Measurements from ENCODE around the gene MED28.

The MED28 gene

DNA sequence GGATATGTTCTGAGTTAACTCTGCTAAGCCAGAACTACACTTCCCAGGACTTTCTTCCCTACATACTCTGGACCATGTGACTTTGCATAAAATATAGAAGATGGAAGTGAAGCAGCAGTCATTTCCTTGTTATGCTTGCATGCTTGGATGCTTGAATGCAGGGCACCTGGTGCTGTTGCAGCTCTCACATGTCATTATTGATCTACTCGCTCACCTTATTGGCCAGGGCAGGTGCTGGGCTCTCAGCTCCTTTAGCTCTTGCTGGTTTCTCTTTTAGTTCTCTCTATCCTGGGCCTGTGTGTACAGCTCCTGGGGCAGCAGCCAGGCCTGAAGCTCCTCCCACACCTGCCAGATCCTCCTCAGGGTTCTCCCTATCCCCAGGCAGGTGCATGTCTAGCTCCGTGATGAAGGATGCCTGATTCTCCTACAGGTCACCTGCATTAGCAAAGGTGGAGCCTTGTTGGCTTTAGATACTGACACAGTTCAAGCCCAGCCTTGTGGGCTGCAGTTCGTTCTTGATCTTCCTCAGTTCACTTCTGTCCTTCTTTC lies 53.3 kb downstream of the MED28 start:
- DNase-seq, result no peak

DNA sequence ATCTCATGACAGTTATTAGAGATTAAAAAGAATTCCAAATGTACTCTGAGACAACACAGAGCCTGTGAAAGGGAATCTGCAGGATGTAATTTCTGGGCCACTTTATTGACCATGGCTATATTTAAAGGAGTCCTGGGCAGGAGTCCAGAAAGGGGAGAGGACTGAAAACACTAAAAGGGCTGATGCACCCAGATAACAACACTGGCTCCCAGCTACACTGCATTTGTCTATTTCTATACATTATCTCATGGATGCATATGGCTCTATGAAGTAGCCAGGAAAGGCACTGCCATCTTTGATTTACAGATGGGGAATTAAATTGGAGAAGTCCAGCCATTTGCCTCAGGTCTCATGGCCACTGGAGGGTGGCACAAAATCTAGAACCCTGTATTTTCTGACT lies 56.0 kb downstream of the MED28 start:
- no peak for DNase-seq

DNA sequence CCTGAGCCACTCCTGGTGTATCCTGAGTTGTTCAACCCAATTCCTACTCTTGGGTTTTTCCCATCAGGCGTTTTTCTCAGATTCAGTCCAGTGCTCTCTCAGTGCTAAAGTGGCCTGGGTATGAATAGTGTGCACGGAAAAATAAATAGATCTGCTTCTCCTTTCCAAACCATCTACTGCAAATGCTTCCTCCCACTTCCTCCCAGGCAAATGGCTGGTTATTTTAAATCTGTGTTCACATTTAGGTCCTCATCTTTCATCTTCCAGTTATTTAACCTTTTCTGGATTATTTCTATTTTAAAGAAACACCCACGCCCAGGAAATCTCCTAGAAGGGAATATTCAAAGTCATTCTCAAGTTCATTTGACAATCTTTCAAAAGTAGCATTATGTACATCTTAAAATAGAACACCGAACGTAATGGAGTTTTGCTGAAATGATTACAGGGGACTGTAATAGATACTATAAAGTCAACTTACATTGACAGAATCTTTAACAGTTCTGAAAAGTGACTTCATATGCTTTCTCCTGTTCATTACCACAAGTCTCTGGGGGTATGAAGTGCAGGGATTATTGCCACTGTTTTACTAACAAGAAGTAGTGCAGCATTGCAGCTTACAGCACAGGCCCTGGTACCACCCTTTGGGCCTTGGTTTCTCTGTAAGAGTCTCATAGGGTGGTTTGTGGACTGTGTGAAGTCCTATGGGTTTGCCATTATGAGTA lies 66.3 kb downstream of the MED28 start:
- DNase-seq, result no peak

GRCh38 chr4:17681281-17682221 lies 67.1 kb downstream of the MED28 start:
- DNase-seq, result no peak

DNA sequence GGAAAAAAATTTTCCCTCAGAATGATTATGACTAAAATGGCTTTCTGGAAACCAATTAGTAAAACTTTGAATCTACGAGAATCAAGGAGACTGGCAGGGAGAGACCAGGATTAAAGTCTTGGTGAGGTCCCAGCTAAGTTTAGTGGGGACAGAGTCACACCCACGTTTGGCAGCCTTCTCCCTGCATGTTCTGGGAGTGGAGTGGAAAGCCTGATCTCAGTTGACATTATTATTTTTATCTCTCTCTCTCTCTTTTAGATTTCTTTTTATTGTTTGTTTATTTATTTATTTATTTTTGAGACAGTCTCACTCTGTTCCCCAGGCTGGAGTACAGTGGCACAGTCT lies 67.8 kb downstream of the MED28 start:
- no peak for DNase-seq

Data from stimulated activated CD4-positive, alpha-beta T cell treated with anti-CD3 and anti-CD28 coated beads, Interleukin-4, amount 100 ng/mL, for 1 hour (primary cell).